HTERT RPE-1 (cell line): ENCODE data around the gene ATP6V1E1.

Source experiments
- in situ Hi-C: fragments of 300-500 bp; cut with MboI; formaldehyde crosslinking; loops from 4 replicates; pipeline ENCODE4 v1.14.3; 2020; ENCODE audit warnings: low sequenced_read_pairs

The ATP6V1E1 gene

DNA sequence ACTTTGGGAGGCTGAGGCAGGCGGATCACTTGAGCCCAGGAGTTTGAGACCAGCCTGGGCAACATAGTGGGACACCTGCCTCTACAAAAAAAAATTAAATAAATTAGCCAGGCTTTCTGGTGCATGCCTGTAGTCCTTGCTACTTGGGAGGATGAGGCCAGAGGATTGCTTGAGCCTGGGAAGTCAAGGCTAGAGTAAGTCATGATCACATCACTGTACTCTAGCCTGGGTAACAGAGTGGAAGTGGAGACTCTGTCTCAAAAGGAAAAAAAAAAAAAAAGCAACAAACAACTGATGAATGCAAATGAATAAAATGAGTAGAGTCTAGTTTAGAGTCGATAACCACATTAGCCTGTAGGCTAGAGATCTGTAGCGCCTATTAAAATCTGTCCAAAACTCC lies 6.1 kb upstream of the ATP6V1E1 start:
- in situ Hi-C loops = no loop called here

- in situ Hi-C loops = no loop called here
These were observed 5.4 kb upstream of the ATP6V1E1 start for GRCh38 chr22:17633998-17634323.

- in situ Hi-C loops = no loop called here
These were observed 4.9 kb upstream of the ATP6V1E1 start for GRCh38 chr22:17633217-17633997.

DNA sequence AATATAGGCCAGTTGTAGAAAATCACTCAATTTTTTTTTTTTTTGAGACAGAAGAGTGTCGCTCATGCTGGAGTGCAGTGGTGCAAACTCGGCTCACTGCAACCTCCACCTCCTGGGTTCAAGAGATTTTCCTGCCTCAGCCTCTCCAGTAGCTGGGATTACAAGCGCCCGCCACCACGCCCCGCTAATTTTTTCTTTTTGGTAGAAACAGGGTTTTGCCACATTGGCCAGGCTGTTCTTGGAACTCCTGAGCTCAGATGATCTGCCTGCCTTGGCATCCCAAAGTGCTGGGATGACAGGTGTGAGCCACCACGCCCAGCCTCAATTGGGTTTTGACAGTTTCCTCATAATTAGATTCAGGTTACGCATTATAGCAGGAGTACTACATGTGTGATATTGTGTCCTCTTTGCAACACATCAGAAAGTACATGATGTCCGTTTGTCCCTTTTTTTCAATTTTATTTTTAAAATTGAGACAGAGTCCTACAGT lies 2.6 kb upstream of the ATP6V1E1 start:
- in situ Hi-C loops = no loop called here

DNA sequence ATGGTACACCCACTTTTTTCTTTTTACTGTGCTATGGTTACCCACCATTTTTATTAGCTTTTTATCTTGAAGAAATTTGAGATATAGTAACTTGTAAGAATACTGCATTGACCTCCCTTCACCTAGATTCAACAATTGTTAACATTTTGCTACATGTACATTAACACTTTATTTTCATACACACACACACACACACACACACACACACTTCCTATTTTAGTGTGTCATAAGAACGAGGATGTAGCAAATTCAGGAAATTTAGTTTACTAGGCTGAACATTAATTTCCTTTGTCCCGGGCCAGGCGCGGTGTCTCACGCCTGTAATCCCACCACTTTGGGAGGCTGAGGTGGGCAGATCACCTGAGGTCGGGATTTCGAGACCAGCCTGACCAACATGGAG lies 1.1 kb upstream of the ATP6V1E1 start:
- in situ Hi-C loops = no loop called here

DNA sequence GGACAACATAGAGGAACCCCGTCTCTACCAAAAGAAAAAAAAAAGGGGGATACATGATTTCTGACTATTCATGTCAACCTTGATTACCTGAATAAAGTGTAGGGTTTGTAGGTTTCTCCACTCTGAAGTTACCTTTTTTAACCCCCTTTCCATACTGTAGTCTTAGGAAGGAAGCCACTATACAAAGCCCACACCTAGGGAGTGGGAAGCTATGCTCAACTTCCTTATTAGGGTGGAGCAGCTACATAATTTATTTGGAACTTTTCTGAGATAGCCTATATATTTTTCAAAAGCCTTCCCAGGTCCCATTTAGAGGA lies 582 bp upstream of the ATP6V1E1 start:
- in situ Hi-C loops = no loop called here

- in situ Hi-C loops = no loop called here
These were observed 566 bp downstream of the ATP6V1E1 start for GRCh38 chr22:17627961-17628405.

DNA sequence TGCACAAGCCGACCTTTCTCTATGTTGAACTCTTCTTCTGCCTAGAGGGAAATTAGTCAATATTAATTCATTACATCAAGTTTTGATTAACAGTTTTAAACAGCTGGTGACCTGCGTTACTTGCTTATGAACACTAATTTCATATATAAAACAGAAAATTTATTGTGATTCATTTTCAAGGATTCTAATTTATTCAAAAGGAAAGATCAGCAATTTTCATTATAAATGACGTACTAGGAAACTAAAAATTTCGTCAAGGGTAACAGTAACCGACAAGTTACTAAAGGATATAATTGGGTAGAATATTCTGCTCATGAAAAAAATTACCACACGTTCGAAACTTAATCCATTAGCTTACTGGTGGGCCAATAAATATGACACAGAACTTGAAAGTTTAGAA lies 15.3 kb downstream of the ATP6V1E1 start:
- in situ Hi-C loops = no loop called here

- in situ Hi-C loops = no loop called here
These were observed 16.5 kb downstream of the ATP6V1E1 start for GRCh38 chr22:17612057-17612456.

DNA sequence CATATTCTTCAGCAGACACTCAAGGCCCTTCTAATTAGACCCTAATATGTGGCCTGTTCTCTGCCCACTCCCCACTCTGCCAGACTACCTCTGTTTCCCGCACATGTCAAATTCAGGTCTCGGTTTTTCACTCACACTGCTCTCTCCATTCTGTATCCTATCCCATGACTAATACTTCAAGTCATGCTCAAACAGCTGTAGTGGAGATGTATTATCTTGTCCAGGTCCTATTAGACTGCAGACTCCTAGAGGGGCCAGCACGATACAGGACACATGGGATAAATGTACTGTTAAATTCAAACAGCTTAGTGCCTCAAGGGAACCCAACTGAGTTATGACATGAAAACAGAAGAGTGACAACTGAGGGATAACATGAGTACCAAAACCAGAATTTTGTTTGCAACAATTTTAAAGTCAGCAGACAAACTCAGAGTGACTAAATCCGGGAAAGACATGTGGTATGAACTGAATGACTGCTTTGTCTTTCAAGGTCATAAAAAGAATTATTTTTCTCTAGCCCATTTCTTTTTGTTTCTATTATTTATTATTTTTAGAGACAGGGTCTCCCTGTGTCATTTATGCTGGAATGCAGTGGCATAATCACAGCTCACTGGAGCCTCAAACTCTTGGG lies 20.5 kb downstream of the ATP6V1E1 start:
- in situ Hi-C loops = no loop called here

DNA sequence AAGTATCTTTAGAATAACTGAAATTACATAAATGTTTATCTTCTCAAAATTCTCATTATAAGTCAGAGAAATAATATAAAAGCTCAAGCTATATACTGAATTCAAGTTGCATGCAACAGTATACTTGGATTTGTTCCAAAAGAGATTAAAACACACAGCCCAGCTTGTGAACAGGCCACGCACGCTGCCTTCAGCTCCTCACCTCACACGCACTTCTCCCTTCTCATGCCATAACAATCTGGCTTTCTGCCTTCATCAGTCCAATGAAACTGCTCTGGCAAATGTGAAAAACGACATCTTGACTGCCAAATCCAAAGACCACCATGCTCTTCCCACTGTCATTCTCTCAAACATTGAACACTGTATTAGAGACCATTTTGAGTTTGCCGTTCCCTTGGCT lies 22.1 kb downstream of the ATP6V1E1 start:
- in situ Hi-C loops = no loop called here

DNA sequence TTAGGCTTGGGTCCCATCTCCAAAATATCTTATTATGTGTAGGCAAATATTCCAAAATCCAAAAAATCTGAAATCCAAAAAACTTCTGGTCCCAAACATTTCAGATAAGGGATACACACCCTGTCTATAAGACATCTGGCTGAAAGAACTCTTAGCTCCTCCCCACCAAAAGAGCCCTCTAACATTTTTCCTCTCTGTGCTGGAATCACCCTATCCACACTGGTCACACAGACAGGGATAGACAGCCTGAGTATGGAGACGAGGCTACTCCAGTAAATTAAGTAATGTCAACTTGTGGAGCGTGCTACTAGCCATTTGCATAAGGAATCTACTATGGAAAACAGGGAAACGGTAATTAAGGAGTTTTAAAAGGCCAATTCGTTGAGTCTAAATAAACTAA lies 24.9 kb downstream of the ATP6V1E1 start:
- in situ Hi-C loops = no loop called here

- in situ Hi-C loops = no loop called here
These were observed 27.5 kb downstream of the ATP6V1E1 start for GRCh38 chr22:17601031-17601430.

DNA sequence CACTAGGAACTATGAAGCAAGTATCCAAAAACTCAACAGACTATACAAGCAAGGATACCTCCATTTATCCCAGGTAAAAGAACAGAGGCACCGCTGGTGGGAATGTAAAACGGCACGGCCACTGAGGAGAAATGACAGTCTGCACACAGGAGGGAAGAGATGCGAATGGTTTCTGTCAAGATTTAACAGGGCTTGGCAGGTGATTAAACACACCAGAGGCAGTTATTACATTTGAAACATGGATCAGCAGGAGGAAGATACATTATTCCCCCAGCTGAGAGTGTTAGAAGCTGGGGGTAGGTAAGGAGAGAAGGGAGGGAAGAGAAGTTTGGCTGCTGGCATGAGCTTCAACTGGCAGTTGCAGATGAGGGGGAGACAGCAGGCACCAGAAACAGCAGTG lies 30.2 kb downstream of the ATP6V1E1 start:
- in situ Hi-C loops = no loop called here

DNA sequence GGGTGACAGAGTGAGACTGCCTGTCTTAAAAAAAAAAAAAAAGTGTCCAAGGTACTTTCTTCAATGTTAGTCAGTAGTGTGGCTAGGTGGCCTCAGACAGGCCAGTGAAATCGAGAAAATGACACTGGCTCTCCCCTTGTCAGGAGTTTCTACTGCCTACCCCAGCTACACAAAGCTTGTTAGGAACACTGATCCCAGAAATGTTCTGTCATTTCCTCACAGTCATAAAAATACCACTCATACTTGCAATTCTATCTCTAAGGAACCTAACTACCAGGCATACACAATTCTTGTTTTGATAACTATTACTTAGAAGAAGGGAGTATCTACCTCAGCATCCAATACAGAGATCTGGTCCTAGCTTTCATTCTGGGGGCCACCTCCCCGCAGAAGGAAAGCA lies 31.3 kb downstream of the ATP6V1E1 start:
- in situ Hi-C loops = no loop called here

GRCh38 chr22:17596226-17596625 lies 32.3 kb downstream of the ATP6V1E1 start:
- in situ Hi-C loops = no loop called here

DNA sequence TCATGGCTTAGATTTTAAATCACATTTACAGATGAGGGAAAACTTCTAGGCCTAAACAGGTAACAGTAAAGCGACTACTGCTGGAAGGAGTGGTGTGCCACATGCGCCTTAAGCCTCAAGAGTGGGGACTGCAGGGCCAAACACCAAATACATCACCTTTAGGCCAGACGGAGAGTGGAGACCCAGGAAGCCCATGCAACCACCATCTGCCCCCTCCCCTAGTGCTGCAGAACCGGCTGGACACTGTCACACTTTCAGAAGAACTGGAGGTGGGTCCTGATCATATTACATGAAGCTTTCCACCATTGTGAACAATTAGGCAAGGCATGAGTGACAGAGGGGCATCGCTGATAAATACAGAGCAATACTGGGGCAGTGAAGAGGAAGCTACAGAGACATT lies 36.3 kb downstream of the ATP6V1E1 start:
- in situ Hi-C loops = no loop called here

- in situ Hi-C loops = no loop called here
These were observed 38.0 kb downstream of the ATP6V1E1 start for GRCh38 chr22:17590586-17590985.

GRCh38 chr22:17589810-17590375 lies 38.7 kb downstream of the ATP6V1E1 start:
- in situ Hi-C loops = no loop called here

GRCh38 chr22:17588606-17589005 lies 39.9 kb downstream of the ATP6V1E1 start:
- in situ Hi-C loops = no loop called here

GRCh38 chr22:17587629-17588028 lies 40.9 kb downstream of the ATP6V1E1 start:
- in situ Hi-C loops = no loop called here

GRCh38 chr22:17586831-17587440 lies 41.6 kb downstream of the ATP6V1E1 start:
- in situ Hi-C loops = no loop called here
